PC-3 (cell line): ENCODE results near the gene KIR2DL3. TPM values are rescaled to one million over a fixed set of nuclear protein-coding genes. Genes with fewer than 3 reads are reported as not detected.
"Not testable (repeated sequence)": the region's sequence is repeated elsewhere in the genome, so short reads cannot be mapped to it uniquely, and the experiment has no call there.

ENCODE experiments used
- ATAC-seq: fragments of 200-7000 bp; cut with Tn5 transposase; 2 replicates; pipeline ENCODE4 v1.9.1; 2020; ENCODE audit warnings: mild to moderate bottlenecking, moderate library complexity
- BruUV-seq: library from RNA; stranded (reverse); fragments of 400-500 nt; replicated peaks from 2 replicates; lab custom pipeline; 2021; lab: Mats Ljungman, UMichigan
- CTCF ChIA-PET: fragments of 300-600 bp; sonication (Branson Sonifier 250); formaldehyde crosslinking; loops from one replicate; lab custom pipeline; 2022; ENCODE audit warnings: antibody characterized with exemption; lab: Charles Lee
- POLR2A ChIA-PET: fragments of 300-600 bp; sonication (Branson Sonifier 250); formaldehyde crosslinking; loops from one replicate; lab custom pipeline; 2022; ENCODE audit warnings: antibody characterized with exemption; ENCODE audit not compliant: unreplicated experiment; lab: Charles Lee
- DNase-seq: peaks from one replicate; pipeline ENCODE4 v3.0.0-alpha.2; 2015
- H2AFZ ChIP-seq: fragments of 300-600 bp; sonication (generic); 2 replicates; pipeline ENCODE4 v1.6.0; 2016; ENCODE audit warnings: antibody characterized with exemption, low read length
- H3F3A ChIP-seq: fragments of 300-600 bp; sonication (generic); one replicate; pipeline ENCODE4 v1.6.0; 2017; ENCODE audit warnings: antibody characterized with exemption, low read length, control low read depth, mild to moderate bottlenecking; ENCODE audit not compliant: unreplicated experiment
- H3K27ac ChIP-seq: fragments of 300-600 bp; sonication (generic); 2 replicates; pipeline ENCODE4 v1.5.1; 2016; ENCODE audit warnings: mild to moderate bottlenecking, low read length
- H3K27me3 ChIP-seq: fragments of 300-600 bp; sonication (generic); 2 replicates; pipeline ENCODE4 v1.6.1; 2016; ENCODE audit warnings: low read length, mixed read lengths
- H3K36me3 ChIP-seq: fragments of 300-600 bp; sonication (generic); 2 replicates; pipeline ENCODE4 v1.6.1; 2016; ENCODE audit warnings: low read depth, mixed run types, low read length, mixed read lengths
- H3K4me1 ChIP-seq: fragments of 300-600 bp; sonication (generic); 2 replicates; pipeline ENCODE4 v1.5.1; 2016; ENCODE audit warnings: low read length; ENCODE audit not compliant: insufficient read depth
- H3K4me2 ChIP-seq: fragments of 300-600 bp; sonication (generic); 2 replicates; pipeline ENCODE4 v1.6.0; 2016; ENCODE audit warnings: low read length
- H3K4me3 ChIP-seq: fragments of 300-600 bp; sonication (generic); 2 replicates; pipeline ENCODE4 v1.5.1; 2016; ENCODE audit warnings: mild to moderate bottlenecking, low read length, mixed read lengths
- H3K79me2 ChIP-seq: fragments of 300-600 bp; sonication (generic); 2 replicates; pipeline ENCODE4 v1.6.1; 2017; ENCODE audit warnings: low read length, mixed read lengths
- H3K9ac ChIP-seq: fragments of 300-600 bp; sonication (generic); 2 replicates; pipeline ENCODE4 v1.6.0; 2016; ENCODE audit warnings: mild to moderate bottlenecking, low read length
- H3K9me2 ChIP-seq: fragments of 300-600 bp; sonication (generic); replicated peaks from 2 replicates; pipeline ENCODE4 v1.6.1; 2016; ENCODE audit warnings: mixed run types, low read length, mixed read lengths
- H3K9me3 ChIP-seq: fragments of 300-600 bp; sonication (generic); 2 replicates; pipeline ENCODE4 v1.6.1; 2016; ENCODE audit warnings: low read length, mixed read lengths
- H4K20me1 ChIP-seq: fragments of 300-600 bp; sonication (generic); 2 replicates; pipeline ENCODE4 v1.6.1; 2016; ENCODE audit warnings: low read length, mixed read lengths
- CTCF ChIP-seq: fragments of 300-600 bp; sonication (generic); conservative IDR thresholded peaks from 2 replicates; pipeline ENCODE4 v1.5.1; 2017; ENCODE audit warnings: antibody characterized with exemption, low read depth, mild to moderate bottlenecking, low read length
- EZH2 ChIP-seq: fragments of 300-600 bp; sonication (generic); IDR thresholded peaks from one replicate; pipeline ENCODE4 v1.6.1; 2017; ENCODE audit warnings: antibody characterized with exemption, mild to moderate bottlenecking, low read length; ENCODE audit not compliant: unreplicated experiment
- EZH2phosphoT487 ChIP-seq: fragments of 300-600 bp; sonication (generic); IDR thresholded peaks from 2 replicates; pipeline ENCODE4 v1.6.1; 2018; ENCODE audit warnings: mild to moderate bottlenecking, antibody characterized with exemption, low read length, borderline replicate concordance
- intact Hi-C: fragments of 100-400 bp; cut with micrococcal nuclease; formaldehyde crosslinking; loops from 2 replicates; pipeline ENCODE4 v1.9.0; 2023
- total RNA-seq: library from RNA; depleted of rRNA; stranded (reverse); fragments of >200 nt; gene quantifications from 2 replicates; pipeline ENCODE4 v1.2.3, GENCODE V29; 2014

Gene KIR2DL3
- total RNA-seq, 1 experiment from 2014 or later: not detected

- no peaks in the 10 kb centered on the region for H4K20me1 ChIP-seq
- TF ChIP-seq EZH2 (no peak), EZH2phosphoT487 (no peak), CTCF (no peak)
- BruUV-seq: no TSS peak
- H3K4me2 ChIP-seq: no peak overlapping the region
- no peaks in the 10 kb centered on the region for H3K9me3 ChIP-seq
- POLR2A ChIA-PET: no interaction called here
- CTCF ChIA-PET: no interaction called here
- no peak for DNase-seq
- no peaks in the 10 kb centered on the region for H3K9me2 ChIP-seq
- no peak for ATAC-seq
- H3K27me3 ChIP-seq: peaks cover 39% of the 10 kb centered on the region
- no peaks in the 10 kb centered on the region for H3K4me1 ChIP-seq
- H3F3A ChIP-seq: no peaks in the 10 kb centered on the region
- no peak overlapping the region for H2AFZ ChIP-seq
- intact Hi-C loops: no loop called here
- H3K4me3 ChIP-seq: no peak overlapping the region
- no peaks in the 10 kb centered on the region for H3K36me3 ChIP-seq
- H3K27ac ChIP-seq: no peak overlapping the region
- H3K79me2 ChIP-seq: no peaks in the 10 kb centered on the region
- H3K9ac ChIP-seq: no peak overlapping the region
Measured at GRCh38 chr19:54694648-54695047, 43.7 kb upstream of the KIR2DL3 start.

- Histone ChIP-seq H4K20me1 (no peaks in the 10 kb centered on the region), H3K36me3 (no peaks in the 10 kb centered on the region), H3K79me2 (no peaks in the 10 kb centered on the region), H3K9me3 (no peaks in the 10 kb centered on the region), H3K4me2 (no peak overlapping the region), H3K27ac (no peak overlapping the region), H2AFZ (no peak overlapping the region), H3F3A (no peaks in the 10 kb centered on the region), H3K27me3 (peaks cover 47% of the 10 kb centered on the region), H3K9ac (no peak overlapping the region), H3K4me3 (no peak overlapping the region), H3K9me2 (no peaks in the 10 kb centered on the region), H3K4me1 (no peaks in the 10 kb centered on the region)
- ATAC-seq (no peak), DNase-seq (no peak)
- POLR2A ChIA-PET: no interaction called here
- CTCF ChIA-PET: no interaction called here
- BruUV-seq: no TSS peak
- intact Hi-C loops: no loop called here
- no peak for TF ChIP-seq EZH2
Measured at GRCh38 chr19:54696117-54696548, 42.2 kb upstream of the KIR2DL3 start.

GRCh38 chr19:54696766-54697165 lies 41.5 kb upstream of the KIR2DL3 start:
- CTCF ChIA-PET: no interaction called here
- H3K9ac ChIP-seq: no peak overlapping the region
- H3K4me2 ChIP-seq: no peak overlapping the region
- DNase-seq (no peak), ATAC-seq (no peak)
- intact Hi-C loops: no loop called here
- no peaks in the 10 kb centered on the region for H3K36me3 ChIP-seq
- H4K20me1 ChIP-seq: no peaks in the 10 kb centered on the region
- no peaks in the 10 kb centered on the region for H3K4me1 ChIP-seq
- no peak overlapping the region for H2AFZ ChIP-seq
- no peaks in the 10 kb centered on the region for H3K9me2 ChIP-seq
- POLR2A ChIA-PET: no interaction called here
- TF ChIP-seq CTCF: no peak
- no peak for TF ChIP-seq EZH2
- TF ChIP-seq EZH2phosphoT487: no peak
- H3F3A ChIP-seq: no peaks in the 10 kb centered on the region
- H3K27ac ChIP-seq: no peak overlapping the region
- no peaks in the 10 kb centered on the region for H3K79me2 ChIP-seq
- peaks cover 51% of the 10 kb centered on the region for H3K27me3 ChIP-seq
- H3K9me3 ChIP-seq: no peaks in the 10 kb centered on the region
- no TSS peak for BruUV-seq
- no peak overlapping the region for H3K4me3 ChIP-seq

GRCh38 chr19:54697716-54698115 lies 40.6 kb upstream of the KIR2DL3 start:
- CTCF ChIA-PET: not testable (repeated sequence)

More at GRCh38 chr19:54697716-54698115, 40.6 kb upstream of the KIR2DL3 start:
- peaks cover 54% of the 10 kb centered on the region for H3K27me3 ChIP-seq
- H3K4me3 ChIP-seq, H3K9me2 ChIP-seq, intact Hi-C loops, H2AFZ ChIP-seq, DNase-seq, H3K9ac ChIP-seq, POLR2A ChIA-PET, H3K9me3 ChIP-seq, H3K27ac ChIP-seq, H3K4me2 ChIP-seq, H4K20me1 ChIP-seq, H3K79me2 ChIP-seq, BruUV-seq, H3F3A ChIP-seq, ATAC-seq, H3K4me1 ChIP-seq, H3K36me3 ChIP-seq: not testable (repeated sequence)
